Endothelial cell of umbilical vein (primary cell): ENCODE results near the gene NSG2. TPM values are rescaled to one million over a fixed set of nuclear protein-coding genes. Genes with fewer than 3 reads are reported as not detected.

Experiments
- BruUV-seq: library from RNA; stranded (reverse); fragments of 400-500 nt; replicated peaks from 2 replicates; lab custom pipeline; 2021; lab: Mats Ljungman, UMichigan
- CTCF ChIA-PET: fragments of 300-600, 350-600 bp; sonication (Branson Sonifier 250); formaldehyde crosslinking; loops from one replicate; lab custom pipeline; 2021; ENCODE audit warnings: antibody characterized with exemption, inconsistent platforms; lab: Charles Lee
- POLR2A ChIA-PET: fragments of 300-600, 350-600 bp; sonication (Branson Sonifier 250); formaldehyde crosslinking; loops from one replicate; lab custom pipeline; 2021; ENCODE audit warnings: antibody characterized with exemption, inconsistent platforms; lab: Charles Lee
- DNase-seq: peaks from one replicate; pipeline ENCODE4 v3.0.0-alpha.2; 2011; ENCODE audit warnings: low read depth, low spot score
- FAIRE-seq: peaks from 2 replicates; lab custom pipeline; 2011; peaks lifted over from hg19 to GRCh38; lab: Jason Lieb, UNC
- H2AFZ ChIP-seq: 2 replicates; pipeline ENCODE4 v1.6.0; 2012; ENCODE audit warnings: low read depth, low read length, control low read depth, inconsistent platforms
- H3K27ac ChIP-seq: 2 replicates; pipeline ENCODE4 v1.5.1; 2011; ENCODE audit warnings: low read depth, mild to moderate bottlenecking, control low read depth, low read length, moderate library complexity; ENCODE audit not compliant: insufficient read depth
- H3K27me3 ChIP-seq, 2 experiments: 2 replicates each; pipeline versions ENCODE4 v1.6.0 to v1.6.1; 2011; ENCODE audit warnings: low read length in 2 of 2, mixed read lengths in 1 of 2; ENCODE audit not compliant: control insufficient read depth in 2 of 2, insufficient read depth in 2 of 2
- H3K36me3 ChIP-seq, 2 experiments: 2 replicates in 1 of 2; 3 replicates in 1 of 2; pipeline ENCODE4 v1.5.1; 2011; ENCODE audit warnings: low read length in 2 of 2, mild to moderate bottlenecking in 1 of 2, moderate library complexity in 1 of 2; ENCODE audit not compliant: control insufficient read depth in 2 of 2, insufficient read depth in 2 of 2; ENCODE audit errors: extremely low read depth in 1 of 2
- H3K4me1 ChIP-seq: 3 replicates; pipeline ENCODE4 v1.5.1; 2011; ENCODE audit warnings: mild to moderate bottlenecking, low read length; ENCODE audit not compliant: control insufficient read depth, insufficient read depth; ENCODE audit errors: extremely low read depth
- H3K4me2 ChIP-seq: 2 replicates; pipeline ENCODE4 v1.6.1; 2011; ENCODE audit warnings: low read length, control low read depth, mixed read lengths; ENCODE audit not compliant: insufficient read depth
- H3K4me3 ChIP-seq, 3 experiments: fragments of 200-600 bp in 1 of 3; sonication (generic), shearing (Covaris generic) in 1 of 3; replicated peaks in 1 of 3; 2 replicates each; pipeline ENCODE4 v1.5.1; 2011 to 2016; ENCODE audit warnings: control low read depth in 3 of 3, low read length in 3 of 3, mild to moderate bottlenecking in 2 of 3, inconsistent platforms in 1 of 3, low read depth in 1 of 3, moderate library complexity in 1 of 3; ENCODE audit not compliant: insufficient read depth in 1 of 3
- H3K79me2 ChIP-seq: 2 replicates; pipeline ENCODE4 v1.6.0; 2012; ENCODE audit warnings: low read length, inconsistent platforms; ENCODE audit not compliant: control insufficient read depth, insufficient read depth
- H3K9ac ChIP-seq: replicated peaks from 2 replicates; pipeline ENCODE3; 2011; ENCODE audit warnings: low read length, control low read depth; ENCODE audit not compliant: insufficient read depth; ENCODE audit errors: extremely low read depth
- H3K9me1 ChIP-seq: replicated peaks from 3 replicates; pipeline ENCODE4 v1.6.0; 2011; ENCODE audit warnings: mild to moderate bottlenecking, low read length; ENCODE audit not compliant: control insufficient read depth, insufficient read depth; ENCODE audit errors: extremely low read depth
- H3K9me3 ChIP-seq: replicated peaks from 2 replicates; pipeline ENCODE4 v1.5.1; 2012; ENCODE audit warnings: low read length, inconsistent platforms; ENCODE audit not compliant: control insufficient read depth, insufficient read depth
- H4K20me1 ChIP-seq: replicated peaks from 2 replicates; pipeline ENCODE3; 2011; ENCODE audit warnings: mild to moderate bottlenecking, low read length; ENCODE audit not compliant: control insufficient read depth, insufficient read depth; ENCODE audit errors: extremely low read depth
- CTCF ChIP-seq, 2 donors: IDR thresholded peaks; 1 replicate in 1 of 2; 2 replicates in 1 of 2; pipeline ENCODE4 v1.5.1; 2011; ENCODE audit warnings: low read length in 2 of 2, mild to moderate bottlenecking in 2 of 2, moderate library complexity in 2 of 2, control low read depth in 1 of 2, inconsistent platforms in 1 of 2, low read depth in 1 of 2; ENCODE audit not compliant: insufficient read depth in 1 of 2; ENCODE audit errors: extremely low read depth in 1 of 2
- EZH2 ChIP-seq: IDR thresholded peaks from 2 replicates; pipeline ENCODE4 v1.6.1; 2012; ENCODE audit warnings: borderline replicate concordance, low read depth, mild to moderate bottlenecking, moderate library complexity, low read length, inconsistent platforms; ENCODE audit not compliant: severe bottlenecking
- FOS ChIP-seq: IDR thresholded peaks from 2 replicates; pipeline ENCODE4 v1.6.1; 2011; ENCODE audit warnings: mild to moderate bottlenecking, low read length, moderate library complexity, borderline replicate concordance; ENCODE audit not compliant: insufficient read depth
- GATA2 ChIP-seq: IDR thresholded peaks from 2 replicates; pipeline ENCODE4 v1.7.0; 2011; ENCODE audit warnings: low read depth, mild to moderate bottlenecking, moderate library complexity, mixed read lengths, low read length; ENCODE audit not compliant: insufficient read length, insufficient read depth
- JUN ChIP-seq: IDR thresholded peaks from 2 replicates; pipeline ENCODE4 v1.6.1; 2011; ENCODE audit warnings: borderline replicate concordance, low read depth; ENCODE audit not compliant: insufficient read length, insufficient read depth
- MAX ChIP-seq: IDR thresholded peaks from 2 replicates; pipeline ENCODE4 v1.6.1; 2011; ENCODE audit not compliant: insufficient read depth, insufficient read length
- MYC ChIP-seq: IDR thresholded peaks from one replicate; pipeline ENCODE4 v1.6.1; 2011; ENCODE audit warnings: mild to moderate bottlenecking, low read depth, low read length
- POLR2A ChIP-seq: IDR thresholded peaks from 2 replicates; pipeline ENCODE4 v1.6.1; 2012; ENCODE audit warnings: low read depth, mild to moderate bottlenecking, control low read depth, low read length
- POLR2AphosphoS5 ChIP-seq: IDR thresholded peaks from 2 replicates; pipeline ENCODE4 v1.6.1; 2012; ENCODE audit warnings: low read depth, mild to moderate bottlenecking, control low read depth, low read length, moderate library complexity; ENCODE audit not compliant: insufficient read depth
- dilution Hi-C: fragments of 300-500 bp; cut with MboI; formaldehyde crosslinking; loops from one replicate; pipeline ENCODE4 v1.15.0; 2019; ENCODE audit warnings: low sequenced_read_pairs; ENCODE audit not compliant: extremely low pct_ligation_motif_present
- intact Hi-C: fragments of 100-400 bp; cut with micrococcal nuclease; formaldehyde crosslinking; loops from one replicate; pipeline ENCODE4 v1.10.0; 2022
- polyA plus RNA-seq, 4 experiments: library from polyadenylated mRNA; depleted of rRNA in 3 of 4; stranded (reverse) in 3 of 4; unstranded in 1 of 4; fragments of >200 nt; gene quantifications; 2 replicates each; pipeline versions ENCODE4 v1.2.1 to v1.2.3, GENCODE V29; 2011 to 2012; ENCODE audit warnings: missing spikeins in 1 of 4
- total RNA-seq: library from RNA; stranded (reverse); gene quantifications from 2 replicates; pipeline ENCODE4 v1.2.3, GENCODE V29; 2021

Gene NSG2
- total and polyA plus RNA-seq, 2 donors (not counting 3 experiments of a cell fraction or from before 2014, with no cell fraction given), result not detected

- intact Hi-C loops (no loop called here), dilution Hi-C loops (no loop called here)
- Histone ChIP-seq H3K36me3 (no peaks in the 10 kb centered on the region), H3K27me3 (no peaks in the 10 kb centered on the region), H3K9me3 (peaks cover 3% of the 10 kb centered on the region), H3K4me1 (no peaks in the 10 kb centered on the region), H3K4me2 (no peak overlapping the region), H2AFZ (no peak overlapping the region), H3K9me1 (no peaks in the 10 kb centered on the region), H3K9ac (no peak overlapping the region), H3K4me3 (no peak overlapping the region), H3K79me2 (no peaks in the 10 kb centered on the region), H4K20me1 (no peaks in the 10 kb centered on the region), H3K27ac (no peak overlapping the region)
- no TSS peak for BruUV-seq
- CTCF ChIA-PET, result no interaction called here
- TF ChIP-seq EZH2 (no peak), GATA2 (no peak), MYC (no peak), JUN (no peak), POLR2AphosphoS5 (no peak)
- DNase-seq (no peak), FAIRE-seq (no peak)
- POLR2A ChIA-PET, result no interaction called here
These were observed 109.1 kb downstream of the NSG2 start for GRCh38 chr5:174154559-174154958.

- dilution Hi-C loops (no loop called here), intact Hi-C loops (no loop called here)
- CTCF ChIA-PET, result interaction anchor here (0.6 kb wide), 1 partner anchor 16 kb away, joined by 3 read pairs; no protein-coding TSS in a partner anchor
- Histone ChIP-seq H4K20me1 (no peaks in the 10 kb centered on the region), H3K4me2 (no peak overlapping the region), H3K4me1 (no peaks in the 10 kb centered on the region), H3K9me3 (peaks cover 2% of the 10 kb centered on the region), H2AFZ (no peak overlapping the region), H3K79me2 (no peaks in the 10 kb centered on the region), H3K4me3 (no peak overlapping the region), H3K9ac (no peak overlapping the region), H3K36me3 (no peaks in the 10 kb centered on the region), H3K9me1 (no peaks in the 10 kb centered on the region), H3K27me3 (no peaks in the 10 kb centered on the region), H3K27ac (no peak overlapping the region)
- DNase-seq, result no peak
- no TSS peak for BruUV-seq
- POLR2A ChIA-PET, result no interaction called here
- no peak for FAIRE-seq
- TF ChIP-seq POLR2A (no peak), GATA2 (no peak), EZH2 (no peak), JUN (no peak), CTCF (IDR thresholded peaks at IDR 0.05; ENCODE audit: extremely low read depth in 1 of 2, insufficient read depth in 1 of 2, low read depth in 1 of 2, low read length in 2 of 2) (no peak), FOS (no peak), MAX (no peak), POLR2AphosphoS5 (no peak), MYC (no peak)
These were observed 109.8 kb downstream of the NSG2 start for GRCh38 chr5:174155281-174155680.
